Limb (tissue), 2 donors: ENCODE data around the gene SCNN1B.

ENCODE experiments used
- DNase-seq, 2 donors: peaks; one replicate each; pipeline ENCODE4 v3.0.0-alpha.2; 2016; ENCODE audit errors: extremely low spot score in 2 of 2

SCNN1B gene

GRCh38 chr16:23319861-23320615 is 17.9 kb downstream of the SCNN1B start:
- no peak for DNase-seq

- no peak for DNase-seq
These were observed 18.6 kb downstream of the SCNN1B start for GRCh38 chr16:23320693-23321092.

GRCh38 chr16:23321206-23321875 is 19.2 kb downstream of the SCNN1B start:
- DNase-seq = no peak

- DNase-seq = no peak
These were observed 21.3 kb downstream of the SCNN1B start for GRCh38 chr16:23323224-23324030.

GRCh38 chr16:23324727-23325126 is 22.6 kb downstream of the SCNN1B start:
- no peak for DNase-seq

- DNase-seq = no peak
These were observed 25.7 kb downstream of the SCNN1B start for GRCh38 chr16:23327836-23328235.

GRCh38 chr16:23330161-23330560 is 28.1 kb downstream of the SCNN1B start:
- DNase-seq = no peak

GRCh38 chr16:23330583-23331249 is 28.6 kb downstream of the SCNN1B start:
- DNase-seq = no peak

- no peak for DNase-seq
These were observed 31.0 kb downstream of the SCNN1B start for GRCh38 chr16:23333034-23333579.

GRCh38 chr16:23333831-23334456 is 31.8 kb downstream of the SCNN1B start:
- DNase-seq = no peak

GRCh38 chr16:23334457-23334853 is 32.4 kb downstream of the SCNN1B start:
- DNase-seq = no peak

GRCh38 chr16:23334950-23335349 is 32.8 kb downstream of the SCNN1B start:
- no peak for DNase-seq

GRCh38 chr16:23337836-23338550 is 35.9 kb downstream of the SCNN1B start:
- no peak for DNase-seq

GRCh38 chr16:23339787-23340186 is 37.7 kb downstream of the SCNN1B start:
- no peak for DNase-seq

- DNase-seq = no peak
These were observed 40.1 kb downstream of the SCNN1B start for GRCh38 chr16:23342083-23342640.

GRCh38 chr16:23343643-23344612 is 41.8 kb downstream of the SCNN1B start:
- no peak for DNase-seq

- no peak for DNase-seq
These were observed 43.1 kb downstream of the SCNN1B start for GRCh38 chr16:23345237-23345636.

- DNase-seq = no peak
These were observed 46.7 kb downstream of the SCNN1B start for GRCh38 chr16:23348579-23349469.
